HG02973 (cell line): ENCODE measurements around the gene NFATC2.
A peak's percentile ranks its signal among the peaks of the same experiment; 100 is the strongest.
"Not testable (repeated sequence)": the region's sequence is repeated elsewhere in the genome, so short reads cannot be mapped to it uniquely, and the experiment has no call there.

ENCODE experiments used
- ATAC-seq: cut with Tn5 transposase; IDR thresholded peaks from one replicate; pipeline ENCODE4 v1.9.1; 2021; ENCODE audit warnings: moderate library complexity; ENCODE audit not compliant: unreplicated experiment

The NFATC2 gene

GRCh38 chr20:51569815-51570738 lies 27.6 kb upstream of the NFATC2 start:
- no peak for ATAC-seq

- not testable (repeated sequence) for ATAC-seq
Observed at GRCh38 chr20:51568533-51568932, 26.0 kb upstream of the NFATC2 start.

DNA sequence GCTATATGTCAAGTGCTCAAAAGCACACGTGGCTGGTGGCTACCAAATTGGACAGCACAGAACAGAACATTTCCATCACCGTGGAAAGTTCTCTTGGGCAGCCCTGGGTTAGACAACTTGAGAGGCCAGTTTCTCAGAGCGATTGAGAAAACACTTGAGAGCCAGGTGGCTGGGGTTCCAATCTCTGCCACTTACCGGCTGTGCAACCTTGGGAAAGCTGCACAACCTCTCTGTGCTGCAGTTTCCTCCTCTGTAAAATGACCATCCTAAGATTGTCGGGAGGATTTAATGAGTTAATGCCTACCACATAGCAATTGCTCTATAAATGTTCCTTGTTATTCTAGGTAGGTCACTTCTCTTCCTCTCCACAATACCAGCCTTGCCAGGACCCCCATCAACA lies 25.1 kb upstream of the NFATC2 start:
- no peak for ATAC-seq

GRCh38 chr20:51566594-51566993 lies 24.1 kb upstream of the NFATC2 start:
- no peak for ATAC-seq

DNA sequence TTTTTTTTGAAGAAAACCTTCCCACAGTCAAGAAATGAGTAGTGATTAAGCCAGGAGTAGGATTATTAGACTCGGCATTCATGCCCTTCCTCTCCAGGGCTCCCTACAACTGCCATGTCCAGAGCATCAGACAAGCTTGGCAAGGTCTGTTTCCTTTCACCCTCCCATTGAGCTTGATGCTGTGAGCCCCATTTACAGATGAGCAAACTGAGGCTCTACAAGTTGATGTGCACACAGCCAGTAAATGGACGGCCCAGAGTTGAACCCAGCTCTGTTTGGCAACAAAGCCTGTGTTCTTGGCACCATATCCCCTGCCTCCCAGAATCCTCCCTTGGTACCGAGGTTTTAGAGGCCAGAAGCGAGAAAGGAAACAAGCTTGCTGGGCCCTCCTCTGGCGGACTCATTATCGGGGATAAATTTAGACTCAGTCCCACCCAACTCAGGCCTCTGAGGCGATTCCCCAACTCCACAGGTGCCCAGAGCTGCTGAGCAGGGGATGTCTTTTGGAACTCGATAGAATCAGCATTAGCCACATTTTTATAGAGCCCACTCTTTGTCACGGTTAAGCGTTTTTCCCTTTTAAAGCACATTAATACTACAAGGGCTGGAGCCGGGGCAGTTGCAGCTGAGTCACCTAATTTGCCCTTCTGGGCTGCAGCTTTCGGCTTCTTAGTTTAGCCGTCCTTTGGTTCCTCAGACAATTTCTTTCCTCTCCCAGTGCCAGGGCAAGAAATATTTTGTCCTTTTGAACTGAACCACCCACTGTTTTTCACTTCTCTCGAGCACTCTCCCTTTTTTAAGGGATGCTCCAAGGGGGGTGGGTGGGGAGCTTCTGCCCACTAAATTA lies 23.0 kb upstream of the NFATC2 start:
- no peak for ATAC-seq

DNA sequence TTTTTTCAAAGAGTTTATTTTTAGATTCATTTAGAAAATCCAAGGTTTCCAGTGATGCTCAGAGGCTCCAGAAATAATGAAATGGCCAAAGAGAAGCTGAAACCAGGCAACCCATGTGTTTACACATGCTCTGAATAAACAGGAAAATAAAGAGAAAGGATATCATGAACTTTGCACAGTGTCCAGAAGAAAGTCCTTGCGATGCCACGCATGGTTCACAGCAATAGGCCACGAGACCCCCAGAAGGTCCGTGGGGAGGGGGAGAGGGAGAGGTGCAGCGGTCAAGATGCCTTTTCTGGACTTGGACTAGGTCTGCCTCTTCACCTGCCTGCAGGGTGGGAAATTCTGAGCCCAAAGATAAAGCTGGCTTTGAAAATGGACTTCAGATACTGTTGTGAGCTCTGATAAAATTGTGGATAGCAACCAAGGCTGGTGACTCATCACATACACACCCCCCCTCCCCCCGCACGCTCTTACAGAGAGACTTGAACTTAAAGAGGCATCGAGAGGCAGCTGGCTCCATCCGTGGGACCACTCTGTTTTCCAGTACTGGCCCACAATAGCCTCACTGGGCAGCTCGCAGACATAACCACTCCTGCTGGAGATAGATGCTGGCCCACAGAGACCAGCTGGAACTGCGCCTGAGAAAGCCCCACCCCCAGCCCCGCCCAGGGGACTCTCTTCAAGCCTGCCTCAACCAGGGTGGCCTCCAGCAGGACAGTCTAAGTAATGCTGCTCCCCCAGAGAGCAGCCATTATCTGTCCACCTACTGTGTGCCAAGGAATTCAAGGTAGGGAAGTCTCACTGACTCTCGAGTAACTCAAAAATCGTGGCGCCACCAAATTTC lies 21.2 kb upstream of the NFATC2 start:
- no peak for ATAC-seq

DNA sequence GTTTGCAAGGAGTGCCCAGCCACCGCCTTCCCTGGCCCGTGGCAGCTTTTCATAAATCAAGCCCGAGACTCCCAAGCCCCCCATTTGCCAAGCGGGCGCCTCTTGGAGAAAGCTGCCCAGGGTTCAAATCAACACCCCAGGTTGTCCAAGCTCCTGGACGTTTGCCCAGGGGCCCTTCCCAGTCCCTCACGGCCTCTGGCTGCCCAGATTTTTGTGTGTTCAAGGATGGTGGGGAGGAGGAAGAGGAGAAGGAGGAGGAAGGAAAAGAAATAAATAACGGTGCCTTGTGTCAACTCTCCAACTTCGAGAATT lies 20.6 kb upstream of the NFATC2 start:
- ATAC-seq, result no peak

- ATAC-seq, result no peak
Observed at GRCh38 chr20:51562332-51563173, 20.0 kb upstream of the NFATC2 start.

- ATAC-seq, result no peak
Observed at GRCh38 chr20:51562027-51562331, 19.5 kb upstream of the NFATC2 start.

GRCh38 chr20:51560550-51561307 lies 18.2 kb upstream of the NFATC2 start:
- no peak for ATAC-seq

- ATAC-seq, result no peak
Observed at GRCh38 chr20:51560042-51560441, 17.5 kb upstream of the NFATC2 start.

- ATAC-seq, result no peak
Observed at GRCh38 chr20:51554538-51555165, 12.1 kb upstream of the NFATC2 start.

GRCh38 chr20:51553897-51554486 lies 11.5 kb upstream of the NFATC2 start:
- ATAC-seq, result no peak

GRCh38 chr20:51551186-51551585 lies 8.7 kb upstream of the NFATC2 start:
- no peak for ATAC-seq

DNA sequence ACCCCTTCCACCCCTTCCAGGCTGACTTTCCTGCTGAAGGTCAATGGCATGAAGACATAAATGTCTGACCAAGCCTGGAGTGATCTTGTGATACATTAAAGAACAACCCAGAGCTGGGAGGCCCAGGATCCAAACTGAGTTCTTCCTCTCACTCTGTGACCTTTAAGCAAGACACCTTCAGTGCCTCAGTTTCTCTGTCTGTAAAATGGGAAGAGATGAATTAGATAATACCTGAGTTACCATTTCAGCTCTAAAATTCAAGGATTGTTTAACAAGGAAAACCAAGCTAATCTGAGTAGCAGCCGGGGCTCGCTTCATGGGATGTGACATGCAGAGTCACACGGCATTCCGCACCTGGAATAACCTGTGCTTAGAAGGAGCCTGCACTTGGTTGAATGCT lies 7.0 kb upstream of the NFATC2 start:
- ATAC-seq, result no peak

GRCh38 chr20:51547951-51548350 lies 5.4 kb upstream of the NFATC2 start:
- no peak for ATAC-seq

- ATAC-seq, result no peak
Observed at GRCh38 chr20:51545515-51545914, 3.0 kb upstream of the NFATC2 start.

DNA sequence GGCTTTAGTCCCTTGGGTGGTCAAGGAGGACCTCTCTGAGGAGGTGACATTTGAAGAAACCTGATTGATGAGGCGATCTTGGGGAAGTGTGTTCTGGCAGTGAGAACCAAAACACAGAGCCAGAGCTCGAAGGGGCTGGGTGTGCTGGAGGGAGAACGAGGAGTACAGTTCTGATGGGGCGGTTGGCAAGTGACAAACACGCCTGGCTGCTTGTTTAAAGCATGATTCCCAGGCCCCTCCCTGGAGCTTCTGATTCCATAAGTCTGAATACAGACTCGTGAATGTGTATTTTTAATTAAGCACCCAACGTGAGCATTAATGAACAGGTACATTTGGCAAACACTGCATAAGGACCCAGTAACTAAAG lies 886 bp upstream of the NFATC2 start:
- ATAC-seq, result no peak

GRCh38 chr20:51542033-51542570 lies 417 bp downstream of the NFATC2 start:
- peak; percentile 35 for ATAC-seq
